Nucleus accumbens (tissue), 56 donors: ENCODE results near the gene SFXN2.
"Not testable (repeated sequence)": the region's sequence is repeated elsewhere in the genome, so short reads cannot be mapped to it uniquely, and the experiment has no call there.

ENCODE experiments used
- DNase-seq, 56 donors: peaks; one replicate each; lab custom pipeline; 2025; lab: John Stamatoyannopoulos, UW

Gene SFXN2, protein sequence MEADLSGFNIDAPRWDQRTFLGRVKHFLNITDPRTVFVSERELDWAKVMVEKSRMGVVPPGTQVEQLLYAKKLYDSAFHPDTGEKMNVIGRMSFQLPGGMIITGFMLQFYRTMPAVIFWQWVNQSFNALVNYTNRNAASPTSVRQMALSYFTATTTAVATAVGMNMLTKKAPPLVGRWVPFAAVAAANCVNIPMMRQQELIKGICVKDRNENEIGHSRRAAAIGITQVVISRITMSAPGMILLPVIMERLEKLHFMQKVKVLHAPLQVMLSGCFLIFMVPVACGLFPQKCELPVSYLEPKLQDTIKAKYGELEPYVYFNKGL

DNA sequence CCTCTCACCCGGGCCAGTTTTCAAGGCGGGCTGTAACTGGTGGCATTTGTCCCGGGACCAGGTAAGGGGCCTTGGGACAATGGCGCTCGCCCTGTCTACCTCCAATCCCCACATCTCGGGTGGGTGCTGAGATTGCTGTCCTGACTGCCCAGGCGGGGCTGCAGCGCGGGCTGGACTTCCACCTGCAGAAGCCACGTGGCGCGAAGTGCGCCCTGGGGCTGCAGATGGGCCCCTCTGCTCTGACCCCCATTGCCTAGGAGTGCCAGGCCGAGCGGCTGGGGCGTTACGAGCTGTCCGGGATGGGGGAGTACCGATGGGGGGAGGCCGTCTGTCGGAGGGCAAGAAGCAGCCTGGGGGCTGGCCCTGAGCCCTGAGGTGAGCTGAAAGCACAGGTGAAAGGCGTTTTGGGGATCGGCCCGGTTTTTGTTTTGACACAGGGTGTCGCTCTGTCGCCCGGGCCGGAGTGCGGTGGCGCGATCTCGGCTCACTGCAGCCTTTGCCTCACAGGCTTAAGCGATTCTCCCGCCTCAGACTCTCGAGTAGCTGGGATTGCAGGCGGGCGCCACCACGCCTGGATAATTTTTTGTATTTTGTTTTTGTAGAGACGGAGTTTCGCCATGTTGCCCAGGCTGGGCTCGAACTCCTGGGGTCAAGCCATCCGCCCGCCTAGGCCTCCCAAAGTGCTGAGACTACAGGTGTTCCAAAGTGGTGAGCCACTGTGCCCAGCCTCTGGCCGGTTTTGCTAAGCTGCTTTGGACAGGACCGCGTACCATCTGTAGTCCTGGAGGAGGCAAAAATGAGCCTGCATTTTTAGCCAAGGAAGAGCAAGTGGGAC lies at the start of gene SFXN2:
SFXN2 (plus strand) TSS at position 16 of the 835 bp plus-strand sequence. CDS start 12,001 bp downstream, outside the sequence.
- peak in 12 of 56 donors; percentile 23 to 60 (median 51) for DNase-seq

DNA sequence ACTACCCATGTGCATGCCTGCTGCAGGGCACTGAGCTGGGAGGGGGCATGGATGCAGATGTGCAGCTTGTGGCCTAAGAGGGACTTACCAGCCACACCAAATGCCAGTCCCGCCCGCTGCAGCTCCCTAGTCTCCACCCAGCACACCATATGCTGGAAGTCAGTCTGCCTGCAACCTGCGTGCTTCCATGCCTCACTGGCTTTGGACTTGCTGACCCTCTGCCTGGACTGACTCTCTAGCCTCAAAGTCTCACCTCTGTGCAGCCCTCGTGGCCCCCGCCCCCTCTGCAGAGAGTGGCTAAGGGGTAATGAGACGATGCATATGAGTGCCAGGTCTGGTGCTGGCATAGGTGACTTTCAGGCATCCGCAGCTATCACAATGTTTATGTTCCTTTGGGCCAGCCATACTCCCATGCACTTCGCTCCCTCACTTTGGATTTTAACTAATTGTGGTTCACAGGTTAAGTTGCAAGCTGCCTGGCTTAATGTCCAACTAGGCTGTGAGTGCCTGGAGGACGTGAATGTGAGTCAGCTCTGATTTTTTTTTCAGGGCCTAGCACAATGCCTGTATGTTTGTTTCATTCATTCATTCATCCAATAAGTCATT lies 48.4 kb upstream of the SFXN2 start:
- DNase-seq = no peak

DNA sequence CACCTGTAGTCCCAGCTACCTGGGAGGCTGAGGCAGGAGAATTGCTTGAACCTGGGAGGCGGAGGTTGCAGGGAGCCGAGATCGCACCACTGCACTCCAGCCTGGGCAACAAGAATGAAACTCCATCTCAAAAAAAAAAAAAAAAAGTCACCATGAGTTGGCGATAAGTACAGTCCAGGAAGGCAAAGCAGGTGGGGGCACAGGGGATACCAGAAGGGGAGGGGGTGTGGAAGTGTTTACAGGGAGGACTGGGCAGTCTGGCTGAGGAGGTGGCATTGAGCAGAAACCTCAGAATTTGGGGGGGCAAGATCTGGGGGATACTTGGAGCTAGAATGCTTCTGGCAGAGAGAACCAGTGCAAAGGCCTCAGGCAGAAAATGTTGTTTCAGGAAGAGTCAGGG lies 47.0 kb upstream of the SFXN2 start:
- not testable (repeated sequence) for DNase-seq

DNA sequence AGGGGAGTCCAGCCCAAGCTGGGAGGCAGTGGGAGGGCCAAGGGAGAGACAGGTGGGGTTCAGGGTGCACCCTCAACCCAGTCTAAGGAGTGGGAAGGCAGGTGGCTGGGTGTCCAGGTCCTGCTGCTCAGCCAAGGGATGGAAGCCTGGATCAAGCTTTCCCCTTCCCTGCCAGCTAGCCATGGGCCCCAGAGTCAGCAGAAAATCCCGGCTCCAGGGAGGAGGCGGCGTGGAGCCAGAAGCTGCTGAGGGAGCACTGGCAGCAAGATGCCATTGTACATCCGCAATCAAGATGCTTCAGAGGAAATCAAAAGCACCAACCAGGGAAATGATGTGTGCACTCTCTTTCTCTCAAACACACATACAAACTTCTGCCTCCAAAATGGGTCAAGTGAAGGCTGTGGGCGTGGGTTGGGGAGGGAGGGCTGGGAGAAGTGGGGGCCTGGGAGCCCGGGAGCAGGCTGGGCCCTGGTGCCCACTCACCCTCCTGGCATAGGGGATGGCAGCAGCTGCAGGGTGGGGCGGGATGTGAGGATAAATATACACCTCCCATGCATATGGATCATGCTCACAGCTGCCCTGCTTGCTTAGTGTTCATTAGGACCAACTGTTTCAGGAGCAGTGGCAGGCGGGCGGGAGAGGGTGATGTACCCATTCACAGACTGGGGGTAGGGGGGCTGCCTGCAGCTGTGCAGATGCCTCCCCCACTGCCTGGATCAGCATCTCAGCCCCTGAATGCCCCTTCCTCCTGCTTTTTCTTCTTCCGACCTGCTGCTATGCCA lies 45.9 kb upstream of the SFXN2 start:
- no peak for DNase-seq

DNA sequence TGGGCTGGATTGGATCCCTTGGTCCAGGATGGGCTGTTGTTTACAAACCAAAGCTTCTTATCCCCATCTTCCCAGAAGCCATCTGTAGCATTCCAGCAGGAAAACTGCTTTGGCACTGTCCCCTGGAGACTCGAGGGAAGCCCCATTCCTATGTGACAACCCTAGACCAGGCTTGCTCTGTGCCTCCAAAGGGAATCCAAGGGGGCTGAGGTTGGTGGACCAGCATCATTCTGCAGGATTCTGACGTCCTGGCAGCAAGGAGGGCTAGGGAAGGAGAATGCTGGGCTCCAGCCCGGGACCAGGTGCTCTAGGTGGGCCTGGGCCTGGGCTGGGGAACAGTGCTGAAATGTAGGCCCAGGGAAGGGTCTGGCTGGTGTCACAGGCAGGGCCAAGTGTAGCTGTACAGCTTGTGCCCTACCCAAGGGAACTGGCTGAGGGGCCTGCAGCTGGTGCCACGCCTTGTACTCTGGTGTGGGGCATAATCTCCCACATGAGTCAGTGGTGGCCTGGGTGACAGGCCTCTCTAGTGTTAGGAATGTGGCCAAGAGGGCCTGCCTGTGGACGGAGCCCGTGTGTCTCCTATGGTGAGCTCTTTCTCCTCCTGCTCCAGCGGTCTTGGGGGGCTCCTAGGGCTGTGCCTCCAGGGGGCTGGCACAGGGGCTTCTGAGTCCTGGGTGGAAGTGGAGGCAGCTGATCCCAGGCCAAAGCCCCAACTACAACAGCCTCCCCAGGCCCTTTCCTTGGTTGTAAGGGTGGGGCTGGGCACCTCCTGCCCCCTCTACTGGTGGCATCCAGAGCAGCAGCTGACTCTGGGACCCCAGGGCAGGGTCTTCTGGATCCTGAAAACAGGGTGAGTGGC lies 45.0 kb upstream of the SFXN2 start:
- peak in 14 of 56 donors; percentile 18 to 69 (median 44) for DNase-seq

DNA sequence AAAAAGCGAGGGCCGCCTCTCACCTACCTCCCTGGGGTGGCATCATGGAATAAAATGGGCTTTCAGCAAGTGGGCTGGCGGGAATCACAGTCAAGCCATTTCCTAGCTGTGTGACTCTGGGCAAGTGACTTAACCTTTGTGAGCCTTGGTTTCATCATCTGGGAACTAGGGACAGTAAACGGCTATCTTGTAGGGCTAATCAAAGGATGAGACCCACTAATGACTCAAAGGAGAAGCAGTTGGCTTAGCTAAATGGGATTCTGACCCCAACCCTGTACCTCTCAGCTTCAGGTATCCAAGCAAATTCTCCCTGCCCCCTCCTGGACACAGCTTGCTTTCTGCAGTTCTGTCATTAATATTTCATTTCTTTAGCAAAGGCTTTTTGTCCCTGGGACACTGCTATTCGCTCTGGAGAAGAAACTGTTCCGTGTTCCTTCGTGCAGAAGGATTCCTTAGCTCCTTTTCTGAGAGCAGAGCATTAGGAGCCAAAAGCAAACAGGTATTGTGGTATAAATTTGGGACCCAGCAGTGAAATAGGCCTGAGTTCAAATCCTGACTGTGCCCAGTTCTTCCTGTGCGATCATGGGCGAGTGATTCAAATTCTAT lies 44.3 kb upstream of the SFXN2 start:
- no peak for DNase-seq

DNA sequence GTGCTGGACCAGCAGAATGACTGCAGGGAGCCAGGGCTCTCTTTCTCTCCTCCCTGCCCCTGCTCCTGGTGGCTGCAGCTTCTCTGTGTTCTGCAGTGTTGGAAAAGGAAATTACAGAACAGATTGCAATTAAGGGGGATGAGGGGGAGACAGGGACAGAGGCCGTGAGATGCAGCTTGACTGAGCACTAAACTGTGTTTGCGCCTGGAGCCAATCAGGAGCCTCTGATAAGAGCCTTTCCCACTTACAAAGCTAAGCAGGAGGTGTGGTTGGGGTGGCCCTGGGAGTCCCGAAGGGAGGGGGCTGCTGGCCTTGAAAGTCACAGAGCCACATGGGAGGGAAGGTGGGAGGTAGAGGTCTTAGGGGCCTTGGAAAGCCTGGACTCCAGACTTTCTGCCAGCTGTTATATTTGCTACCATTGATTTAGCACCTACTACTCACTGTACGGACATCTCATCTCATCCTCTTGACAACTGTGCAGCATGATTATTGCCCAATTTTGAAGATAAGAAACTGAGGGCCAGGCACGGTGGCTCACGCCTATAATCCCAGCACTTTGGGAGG lies 43.5 kb upstream of the SFXN2 start:
- no peak for DNase-seq

DNA sequence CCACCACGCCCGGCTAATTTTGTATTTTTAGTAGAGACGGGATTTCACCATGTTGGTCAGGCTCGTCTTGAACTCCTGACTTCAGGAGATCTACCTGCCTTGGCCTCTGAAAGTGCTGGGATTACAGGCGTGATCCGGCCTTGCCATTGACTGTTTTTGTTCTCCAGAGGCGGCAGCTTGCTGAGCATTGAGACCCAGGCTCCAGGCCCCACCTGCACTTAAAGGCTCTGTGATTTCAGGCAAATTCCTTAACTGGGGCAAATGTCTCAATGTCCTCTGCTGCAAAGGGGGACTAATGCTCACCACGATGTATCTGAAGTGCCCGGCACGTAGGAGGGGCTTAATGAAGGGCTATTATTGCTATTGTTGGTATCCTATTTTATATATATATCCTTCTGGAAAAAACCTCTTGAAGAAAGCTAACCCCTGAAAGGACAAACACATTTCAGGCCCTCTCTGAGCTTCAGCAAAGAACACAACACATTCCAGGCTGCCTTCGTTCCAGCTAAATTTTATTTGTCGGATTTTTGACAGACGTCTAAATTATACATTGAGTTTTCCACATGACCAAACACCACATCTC lies 41.1 kb upstream of the SFXN2 start:
- DNase-seq = no peak

DNA sequence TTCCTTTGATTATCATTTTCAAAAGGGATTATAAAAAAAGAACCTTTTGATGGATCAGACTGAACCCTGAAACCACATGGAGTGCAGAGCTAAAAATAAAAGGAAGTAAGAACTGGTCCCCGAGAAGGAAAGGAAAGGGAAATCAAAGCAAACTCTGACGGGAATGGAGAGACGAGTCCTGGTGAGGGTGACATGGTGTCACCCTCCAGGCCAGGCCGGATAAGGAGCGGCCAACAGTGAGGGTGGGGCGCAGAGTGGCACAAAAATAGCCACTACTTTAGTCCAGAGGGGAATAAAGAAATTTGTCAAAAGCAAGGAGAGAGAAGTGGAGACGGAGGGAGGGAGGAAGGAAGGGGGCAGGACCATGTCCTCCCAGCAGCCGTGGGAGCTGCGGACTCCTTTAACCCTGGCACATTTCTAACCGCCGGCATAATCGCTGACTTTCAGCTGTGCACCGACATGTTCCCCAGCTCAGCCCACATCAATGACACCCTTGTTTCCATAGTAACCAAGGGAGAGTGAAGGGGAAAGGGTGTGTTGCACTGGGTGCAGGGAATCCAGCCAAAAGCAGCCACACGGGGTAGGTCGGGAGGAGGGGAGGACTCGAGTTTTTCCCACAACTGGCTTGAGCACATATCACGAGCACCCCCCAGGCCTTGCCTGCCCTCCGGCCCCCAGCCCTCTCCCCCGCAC lies 40.5 kb upstream of the SFXN2 start:
- peak in 44 of 56 donors; percentile 33 to 82 (median 58) for DNase-seq

DNA sequence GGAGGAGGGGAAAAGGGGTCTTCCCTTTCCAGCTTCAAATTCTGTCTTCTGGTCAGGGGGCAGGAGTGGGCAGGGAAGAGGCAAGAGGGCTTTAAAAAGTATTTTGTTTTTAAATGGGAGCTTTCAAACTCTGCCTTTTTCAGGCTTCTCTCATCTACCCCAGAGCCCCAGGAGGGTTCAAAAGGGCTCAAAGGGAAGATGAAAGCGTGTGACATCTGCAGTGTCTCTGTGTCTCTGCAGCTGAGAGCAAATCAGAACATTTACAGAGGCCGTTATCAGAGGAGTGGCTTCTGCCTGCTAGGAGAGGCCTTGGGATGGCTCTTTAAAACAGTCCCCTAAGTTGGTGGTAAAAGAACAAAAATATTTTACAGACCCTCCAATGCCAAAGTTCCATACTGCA lies 39.9 kb upstream of the SFXN2 start:
- peak in 1 of 56 donors; percentile 53 for DNase-seq

DNA sequence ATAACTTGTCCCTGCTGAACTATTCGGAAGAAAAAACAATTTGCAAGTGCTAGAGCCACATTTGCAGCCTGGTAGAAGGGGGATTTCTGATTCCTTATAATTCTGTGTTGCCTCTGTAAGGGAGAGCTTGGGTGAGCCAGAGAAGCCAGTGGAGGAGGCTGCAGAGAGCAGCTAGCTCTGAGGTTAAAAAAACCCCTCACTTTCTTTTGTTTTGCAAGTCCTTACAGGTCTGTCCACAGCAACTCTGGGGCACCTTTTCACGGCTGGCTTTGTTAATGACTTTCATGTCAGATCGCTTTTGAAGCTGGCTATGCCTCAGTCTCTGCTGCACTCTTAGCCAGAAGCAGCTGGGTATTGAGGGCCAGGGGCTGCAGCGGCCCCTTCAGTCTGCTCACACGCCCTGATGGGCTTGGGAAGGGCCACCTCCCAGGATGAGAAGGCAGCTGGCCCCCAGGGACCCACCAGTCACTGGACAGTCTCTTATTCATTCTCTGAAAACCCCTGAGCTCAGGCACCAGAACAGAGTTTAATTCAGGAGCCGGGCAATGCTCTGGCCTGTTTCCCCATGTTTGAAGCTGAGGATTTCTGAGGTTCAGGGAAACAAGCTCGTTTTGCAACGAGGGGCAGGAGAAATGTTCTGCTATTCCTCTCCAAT lies 39.3 kb upstream of the SFXN2 start:
- DNase-seq = peak in 4 of 56 donors; percentile 27 to 57 (median 34)

DNA sequence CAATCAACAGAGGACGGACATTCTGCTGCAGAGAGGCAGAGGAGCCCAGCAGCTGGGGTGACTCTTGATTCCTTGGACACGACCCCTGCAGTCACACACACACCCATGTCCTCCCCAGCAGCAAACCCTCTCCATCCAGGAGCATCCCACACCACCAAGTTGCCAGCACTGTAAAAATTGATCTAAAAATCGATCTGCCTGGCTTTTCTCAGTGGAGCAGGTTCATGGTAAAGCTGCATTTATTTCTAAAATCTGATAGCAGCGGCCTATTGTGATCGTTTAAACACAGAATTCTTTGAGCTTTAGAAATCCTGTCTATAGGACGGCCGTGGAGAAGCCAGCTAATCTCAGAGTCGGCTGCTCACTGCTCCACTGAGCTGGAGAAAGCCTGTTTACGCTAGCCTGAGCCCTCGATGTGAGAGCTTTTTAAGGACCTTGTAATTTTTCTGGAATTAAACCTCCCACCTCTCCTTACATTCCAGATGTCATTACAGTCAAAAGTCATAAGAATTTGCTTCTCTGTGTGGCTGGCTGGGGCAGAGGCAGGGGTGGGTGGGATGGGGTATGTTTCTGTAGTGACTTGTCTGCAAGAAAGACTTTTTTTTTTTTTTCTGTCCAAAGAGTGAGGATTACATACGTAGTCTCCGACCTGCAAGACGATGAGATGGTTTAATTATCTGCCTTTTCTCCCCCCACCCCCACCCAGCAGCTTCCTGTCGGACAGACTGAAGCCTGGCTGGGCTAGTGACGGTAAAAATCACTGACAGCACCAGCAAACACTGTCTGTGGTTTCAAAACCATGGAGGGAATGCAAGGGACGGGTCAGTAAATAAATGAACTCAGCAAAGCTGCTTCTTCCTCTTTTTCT lies 38.5 kb upstream of the SFXN2 start:
- DNase-seq = peak in 5 of 56 donors; percentile 21 to 40 (median 33)

DNA sequence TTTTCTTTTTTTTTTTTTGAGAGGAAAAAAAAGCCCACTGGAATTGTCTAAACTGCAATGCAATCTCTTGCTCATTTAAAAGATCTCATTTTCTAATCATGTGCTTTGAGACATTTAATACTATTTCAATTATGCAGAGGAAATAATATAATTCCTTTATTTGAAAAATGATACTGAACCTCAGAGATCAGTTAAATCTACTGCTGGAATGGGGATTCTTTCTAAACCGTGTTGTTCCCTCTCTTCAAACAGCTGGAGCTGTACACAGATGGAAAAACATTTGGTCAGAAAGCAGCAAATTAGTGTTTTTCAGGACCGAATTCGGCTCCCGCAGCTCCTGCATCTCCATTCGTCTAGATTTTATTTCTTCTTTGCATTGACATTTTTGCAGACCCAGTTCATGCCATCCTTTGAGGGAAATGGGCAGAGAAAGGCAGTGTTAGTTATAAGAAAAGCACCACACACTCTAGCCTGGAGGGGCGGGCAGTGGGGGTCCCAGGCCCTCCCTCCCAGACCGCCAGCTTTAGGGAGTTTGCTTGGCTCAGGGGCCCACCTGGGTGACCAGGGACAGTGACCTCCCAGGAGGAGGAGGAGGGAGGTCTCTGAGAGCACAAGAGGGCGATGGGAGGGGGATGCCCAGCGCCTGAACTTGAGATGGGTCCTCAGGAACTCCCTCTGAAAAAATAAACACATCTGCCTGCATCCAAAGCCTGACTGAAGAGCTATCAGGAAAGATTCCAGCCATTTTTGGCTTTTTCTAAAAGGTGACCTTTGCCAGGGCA lies 37.7 kb upstream of the SFXN2 start:
- DNase-seq = no peak

DNA sequence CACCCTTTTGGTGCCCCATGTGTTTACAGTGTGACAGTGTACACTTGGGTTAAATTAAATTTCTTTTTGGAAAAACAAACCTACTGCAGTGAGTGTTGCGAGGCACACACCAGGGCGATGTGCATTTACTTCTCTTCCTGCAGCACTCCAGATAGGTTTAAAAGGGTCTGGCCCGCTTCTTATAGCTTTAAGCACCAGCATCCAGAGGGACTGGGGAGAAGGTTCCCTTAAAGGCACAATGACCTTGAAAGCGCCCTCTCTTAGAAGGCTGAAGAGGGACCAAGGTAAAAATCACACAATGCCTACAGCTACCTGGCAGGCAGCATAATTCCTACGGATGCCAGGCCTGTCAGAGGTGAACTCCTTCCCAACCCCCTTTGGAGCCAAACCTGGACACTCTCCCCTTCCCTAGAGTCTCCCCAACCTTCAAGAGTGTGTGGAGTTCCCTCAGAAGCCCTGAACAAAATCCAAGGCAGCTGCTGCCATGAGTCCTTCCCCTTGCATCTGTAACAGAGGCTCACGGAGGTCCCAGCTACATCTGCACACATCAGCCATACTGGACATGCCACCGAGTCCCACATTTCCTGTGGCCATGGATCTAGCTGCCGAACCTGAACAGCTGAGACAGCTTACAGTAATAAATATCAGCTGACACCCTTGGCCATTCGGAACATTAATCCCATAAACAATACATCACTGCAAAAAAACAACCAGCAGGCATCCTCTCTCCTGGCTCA lies 36.9 kb upstream of the SFXN2 start:
- no peak for DNase-seq

DNA sequence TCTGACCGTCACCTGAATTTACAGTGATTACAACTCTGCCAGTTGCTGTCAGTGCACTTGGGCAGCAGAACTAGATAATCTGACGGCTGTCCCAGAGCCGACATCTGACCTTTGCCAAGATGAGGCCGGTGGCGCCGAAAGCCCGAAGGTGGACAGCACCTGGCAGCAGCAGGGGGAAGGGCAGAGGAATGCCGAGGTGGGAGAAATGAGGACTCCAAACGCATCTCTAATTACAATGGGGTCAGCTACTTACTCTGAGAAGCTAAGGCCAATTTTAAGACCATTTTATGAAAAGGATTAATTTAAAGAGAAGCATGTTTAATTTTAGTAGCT lies 36.4 kb upstream of the SFXN2 start:
- DNase-seq = no peak
